GM19025 (cell line): Measurements from ENCODE around the gene MARS1.
"Not testable (repeated sequence)": the region's sequence is repeated elsewhere in the genome, so short reads cannot be mapped to it uniquely, and the experiment has no call there.

ENCODE experiments used
- ATAC-seq: cut with Tn5 transposase; IDR thresholded peaks from one replicate; pipeline ENCODE4 v1.9.1; 2021; ENCODE audit warnings: mild to moderate bottlenecking, low read depth, moderate library complexity; ENCODE audit not compliant: unreplicated experiment

The MARS1 gene

GRCh38 chr12:57487597-57488401 lies at the start of gene MARS1:
Gene MARS1 (plus strand): TSS chr12:57488068. CDS start chr12:57488091, 23 bp downstream.
- ATAC-seq: peak; percentile 99

DNA sequence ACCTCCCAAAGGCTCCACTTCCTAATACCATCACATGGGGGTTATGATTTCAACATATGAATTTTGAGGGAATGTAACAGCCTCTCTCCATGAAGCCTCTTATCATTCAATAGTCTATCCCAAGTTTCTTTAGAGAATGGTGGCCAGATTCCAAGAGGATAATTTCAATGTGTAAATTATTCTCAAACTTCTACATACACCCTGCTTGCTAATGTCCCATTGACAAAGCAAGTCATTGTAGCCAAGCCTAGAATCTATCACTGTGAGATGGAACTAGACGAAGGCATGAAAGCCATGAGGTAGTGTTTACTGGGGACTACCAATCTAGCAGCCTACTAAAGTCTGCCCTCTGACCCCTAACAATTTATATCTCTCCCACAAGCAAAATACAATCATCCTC lies 49.5 kb upstream of the MARS1 start:
- no peak for ATAC-seq

DNA sequence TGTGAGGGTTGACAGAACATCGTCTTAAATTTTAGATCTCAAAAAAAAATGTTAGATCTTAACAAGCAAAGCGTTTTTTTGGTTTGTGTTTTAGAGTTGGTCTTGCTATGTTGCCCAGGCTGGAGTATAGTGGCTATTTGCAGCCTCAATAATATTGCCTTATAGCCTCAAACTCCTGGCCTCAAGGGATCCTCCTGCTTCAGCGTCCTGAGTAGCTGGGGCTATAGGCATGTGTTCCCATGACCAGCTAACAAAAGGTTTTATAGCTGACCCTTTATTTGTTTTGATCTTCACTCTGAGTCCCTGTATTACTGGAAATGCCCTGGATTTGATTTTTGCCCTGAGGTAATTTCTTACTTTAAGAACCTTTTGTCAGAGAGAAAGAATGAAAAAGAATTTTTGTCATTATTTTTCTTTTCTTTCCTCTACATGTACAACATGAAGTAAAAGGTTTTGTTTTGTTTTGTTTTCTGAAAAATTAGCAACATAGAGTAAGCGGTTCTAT lies 48.1 kb upstream of the MARS1 start:
- ATAC-seq: no peak

DNA sequence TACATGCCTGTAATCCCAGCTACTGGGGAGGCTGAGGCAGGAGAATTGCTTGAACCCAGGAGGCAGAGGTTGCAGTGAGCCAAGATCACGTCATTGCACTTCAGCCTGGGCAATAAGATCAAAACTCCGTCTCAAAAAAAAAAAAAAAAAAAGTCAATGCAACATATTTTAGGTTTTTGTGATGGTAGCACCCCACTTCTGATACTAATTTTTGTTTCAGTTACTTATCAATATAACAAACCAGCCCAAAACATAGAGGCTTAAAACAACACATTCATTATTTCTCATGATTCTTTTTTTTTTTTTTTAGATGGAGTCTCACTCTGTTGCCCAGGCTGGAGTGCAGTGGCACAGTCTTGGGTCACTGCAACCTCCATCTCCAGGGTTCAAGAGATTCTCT lies 46.5 kb upstream of the MARS1 start:
- not testable (repeated sequence) for ATAC-seq

DNA sequence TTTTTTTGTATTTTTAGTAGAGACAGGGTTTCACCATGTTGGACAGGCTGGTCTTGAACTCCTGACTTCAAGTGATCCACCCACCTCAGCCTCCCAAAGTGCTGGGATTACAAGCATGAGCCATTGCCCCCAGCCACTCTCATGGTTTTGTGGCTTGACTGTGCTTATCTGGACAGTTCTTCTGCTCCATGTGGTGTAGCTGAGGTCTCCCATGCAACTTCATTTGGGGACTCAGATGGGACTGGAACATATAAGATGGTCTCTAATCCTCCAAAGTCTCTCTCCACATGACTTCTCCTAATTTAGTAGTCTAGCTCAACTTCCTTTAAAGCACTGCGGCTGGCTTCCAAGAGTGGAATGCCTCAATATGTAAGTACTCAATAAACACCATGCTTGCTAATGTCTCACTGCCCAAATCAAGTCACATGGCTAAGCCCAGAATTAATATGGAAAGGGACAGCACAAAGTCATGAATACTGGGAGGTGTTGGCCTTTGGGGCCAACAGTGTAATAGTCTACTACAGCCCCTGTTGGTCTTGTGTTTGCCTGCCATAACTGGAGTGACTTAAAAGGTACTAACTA lies 45.9 kb upstream of the MARS1 start:
- ATAC-seq: no peak

DNA sequence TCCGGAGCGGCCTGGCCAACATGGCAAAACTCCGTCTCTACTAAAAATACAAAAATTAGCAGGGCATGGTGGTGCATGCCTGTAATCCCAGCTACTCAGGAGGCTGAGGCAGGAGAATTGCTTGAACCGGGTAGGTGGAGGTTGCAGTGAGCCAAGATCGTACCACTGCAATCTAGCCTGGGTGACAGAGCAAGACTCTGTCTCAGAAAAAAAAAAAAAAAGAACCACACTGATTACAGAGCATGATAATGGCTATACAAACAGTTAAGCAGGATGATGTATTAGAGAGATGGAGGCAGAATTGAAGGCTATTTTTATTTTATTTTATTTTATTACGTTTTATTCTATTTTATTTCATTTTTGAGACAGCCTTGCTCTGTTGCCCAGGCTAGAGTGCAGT lies 43.5 kb upstream of the MARS1 start:
- ATAC-seq: not testable (repeated sequence)

GRCh38 chr12:57444744-57445143 lies 43.1 kb upstream of the MARS1 start:
- ATAC-seq: no peak

GRCh38 chr12:57446292-57446960 lies 41.4 kb upstream of the MARS1 start:
- ATAC-seq: no peak

GRCh38 chr12:57448669-57449068 lies 39.2 kb upstream of the MARS1 start:
- ATAC-seq: no peak

DNA sequence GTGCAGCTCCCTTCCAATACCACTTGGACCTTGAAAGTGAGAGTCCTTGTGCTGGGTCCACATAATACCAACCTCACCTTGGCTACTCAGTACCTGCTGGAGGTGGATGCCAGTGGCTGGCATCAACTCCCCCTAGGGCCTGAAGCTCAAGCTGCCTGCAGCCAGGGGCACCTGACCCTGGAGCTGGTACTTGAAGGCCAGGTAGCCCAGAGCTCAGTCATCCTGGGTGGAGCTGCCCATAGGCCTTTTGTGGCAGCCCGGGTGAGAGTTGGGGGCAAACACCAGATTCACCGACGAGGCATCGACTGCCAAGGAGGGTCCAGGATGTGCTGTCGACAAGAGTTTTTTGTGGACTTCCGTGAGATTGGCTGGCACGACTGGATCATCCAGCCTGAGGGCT lies 38.5 kb upstream of the MARS1 start:
- no peak for ATAC-seq

DNA sequence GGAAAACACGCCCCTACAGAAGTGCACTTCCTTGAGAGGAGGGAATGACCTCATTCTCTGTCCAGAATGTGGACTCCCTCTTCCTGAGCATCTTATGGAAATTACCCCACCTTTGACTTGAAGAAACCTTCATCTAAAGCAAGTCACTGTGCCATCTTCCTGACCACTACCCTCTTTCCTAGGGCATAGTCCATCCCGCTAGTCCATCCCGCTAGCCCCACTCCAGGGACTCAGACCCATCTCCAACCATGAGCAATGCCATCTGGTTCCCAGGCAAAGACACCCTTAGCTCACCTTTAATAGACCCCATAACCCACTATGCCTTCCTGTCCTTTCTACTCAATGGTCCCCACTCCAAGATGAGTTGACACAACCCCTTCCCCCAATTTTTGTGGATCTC lies 37.8 kb upstream of the MARS1 start:
- ATAC-seq: no peak

DNA sequence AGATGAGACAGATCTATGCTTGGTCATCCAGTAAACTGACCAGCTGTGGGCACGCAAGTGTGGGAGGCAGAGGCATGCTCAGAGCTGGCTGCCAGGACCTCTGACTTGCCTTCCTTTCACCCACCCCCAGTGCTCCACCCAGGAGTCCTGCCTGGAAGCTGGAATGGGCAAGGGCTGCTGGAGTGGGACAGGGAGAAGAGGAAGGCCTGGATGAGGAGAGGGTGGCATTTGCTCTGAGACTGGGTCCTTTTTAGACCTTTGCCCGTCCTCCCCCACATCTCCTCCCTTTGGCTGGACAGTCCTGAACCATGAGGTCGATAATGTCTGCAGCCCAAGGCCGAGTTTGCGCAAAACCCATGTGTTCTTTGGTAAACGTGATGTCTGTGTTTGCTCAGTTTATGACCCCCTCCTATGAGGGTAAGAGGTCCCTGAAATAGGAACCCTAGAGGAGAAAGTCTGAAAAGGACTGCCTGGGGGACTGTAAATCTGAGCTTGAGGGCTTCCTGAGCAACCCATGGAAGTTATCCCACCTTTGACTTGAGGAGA lies 36.6 kb upstream of the MARS1 start:
- ATAC-seq: no peak

DNA sequence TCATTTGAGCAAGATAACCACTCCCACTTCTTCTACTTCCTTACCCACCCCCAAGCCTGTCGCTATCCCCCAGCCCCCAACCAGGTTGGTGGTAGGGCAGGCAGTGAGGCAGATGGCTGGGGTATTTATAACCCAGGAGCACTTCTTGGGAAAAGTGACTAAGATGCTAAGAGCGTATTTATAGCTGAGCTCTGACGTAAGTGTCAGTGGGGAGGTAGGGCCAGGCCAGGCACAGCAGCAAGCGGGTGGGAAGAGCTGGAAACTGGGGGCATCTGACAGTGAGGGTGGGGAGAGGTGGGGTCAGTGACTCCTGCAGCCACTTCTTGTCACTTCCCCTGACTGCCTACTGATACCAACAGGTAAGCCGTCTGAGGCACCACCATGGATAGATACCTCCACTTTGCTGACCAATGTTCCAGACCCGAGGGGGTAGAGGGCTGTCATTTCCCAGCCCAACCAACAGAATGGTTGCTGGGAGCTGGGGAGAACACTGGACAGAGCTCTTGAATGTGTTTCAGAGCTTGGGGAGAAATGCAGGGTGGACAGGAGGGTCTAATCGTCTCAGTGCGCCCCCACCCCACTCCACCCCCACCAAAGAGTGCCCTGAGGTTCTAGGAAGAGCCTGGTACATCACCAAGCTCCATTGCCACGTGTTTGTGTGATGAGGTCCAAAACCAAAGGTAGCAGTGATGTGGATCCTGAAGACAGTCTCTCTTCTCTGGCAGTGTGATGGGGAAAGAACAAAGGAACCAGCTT lies 35.5 kb upstream of the MARS1 start:
- ATAC-seq: no peak

DNA sequence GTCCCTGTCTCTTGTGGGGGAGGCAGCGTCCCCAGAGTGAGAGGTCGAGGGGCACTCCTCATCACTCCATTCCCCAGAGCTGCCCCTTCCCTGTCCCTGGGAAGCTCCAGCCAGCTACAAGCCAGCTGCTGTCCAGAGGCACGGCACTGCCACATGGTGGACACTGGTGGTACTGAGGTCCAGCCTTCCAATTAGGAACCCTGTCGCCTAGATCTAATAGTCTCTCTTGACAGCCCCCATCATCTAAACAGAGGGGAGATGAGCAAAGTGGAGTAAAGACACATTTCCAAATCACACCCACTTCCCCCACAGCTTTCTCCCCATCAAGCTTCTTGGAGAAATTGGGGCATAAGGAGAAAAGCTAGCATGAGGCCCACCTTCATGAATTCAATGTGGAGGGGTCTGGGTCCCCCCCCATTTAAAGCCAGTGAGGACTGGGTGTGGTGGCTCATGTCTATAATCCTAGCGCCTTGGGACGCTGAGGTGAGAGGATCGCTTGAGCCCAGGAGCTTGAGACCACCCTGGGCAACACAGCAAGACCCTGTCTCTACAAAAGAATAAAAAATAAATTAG lies 34.8 kb upstream of the MARS1 start:
- peak; percentile 45 for ATAC-seq

- no peak for ATAC-seq
Observed at GRCh38 chr12:57454213-57454565, 33.7 kb upstream of the MARS1 start.

DNA sequence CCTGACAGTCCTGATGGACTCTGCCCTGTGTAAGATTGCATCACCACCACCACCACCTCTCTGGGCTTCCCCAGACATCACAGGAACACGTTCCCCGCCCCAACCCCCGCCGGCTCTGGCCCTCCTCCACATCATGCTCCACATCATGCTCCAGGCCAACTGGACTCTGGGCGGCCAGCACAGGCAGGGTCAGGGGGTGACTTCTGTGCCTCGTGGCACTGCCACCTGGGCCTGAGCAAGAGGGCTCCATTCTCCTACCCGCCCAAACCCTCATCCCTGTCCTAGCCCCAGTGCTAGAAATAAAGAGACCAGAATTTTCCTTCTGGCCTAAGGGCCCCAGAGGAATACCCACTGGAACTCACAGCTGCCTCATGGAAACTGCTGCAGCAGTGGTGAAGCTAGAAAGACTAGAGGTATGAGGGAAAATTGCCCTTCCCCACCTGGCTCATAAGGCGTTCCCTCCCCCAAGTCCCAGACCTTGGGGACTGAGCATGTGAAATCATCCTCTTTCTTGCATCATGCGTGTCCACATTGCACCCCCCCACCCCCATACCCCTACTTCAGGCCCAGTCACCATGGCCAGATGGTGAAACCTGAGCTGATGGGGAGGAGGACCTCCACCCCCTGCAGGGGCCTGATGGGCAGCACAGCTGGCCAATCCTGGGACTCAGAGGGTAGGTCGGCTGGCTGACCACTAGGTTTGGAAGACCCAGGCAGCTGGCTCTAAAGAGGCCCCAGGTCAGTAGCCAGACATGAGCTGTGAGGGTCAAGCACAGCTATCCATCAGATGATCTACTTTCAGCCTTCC lies 33.1 kb upstream of the MARS1 start, which contains the start of gene INHBE:
Gene INHBE, plus strand, starts transcription at position 742 of the 808 bp plus-strand sequence. CDS start 230 bp downstream, outside the sequence.
- no peak for ATAC-seq

DNA sequence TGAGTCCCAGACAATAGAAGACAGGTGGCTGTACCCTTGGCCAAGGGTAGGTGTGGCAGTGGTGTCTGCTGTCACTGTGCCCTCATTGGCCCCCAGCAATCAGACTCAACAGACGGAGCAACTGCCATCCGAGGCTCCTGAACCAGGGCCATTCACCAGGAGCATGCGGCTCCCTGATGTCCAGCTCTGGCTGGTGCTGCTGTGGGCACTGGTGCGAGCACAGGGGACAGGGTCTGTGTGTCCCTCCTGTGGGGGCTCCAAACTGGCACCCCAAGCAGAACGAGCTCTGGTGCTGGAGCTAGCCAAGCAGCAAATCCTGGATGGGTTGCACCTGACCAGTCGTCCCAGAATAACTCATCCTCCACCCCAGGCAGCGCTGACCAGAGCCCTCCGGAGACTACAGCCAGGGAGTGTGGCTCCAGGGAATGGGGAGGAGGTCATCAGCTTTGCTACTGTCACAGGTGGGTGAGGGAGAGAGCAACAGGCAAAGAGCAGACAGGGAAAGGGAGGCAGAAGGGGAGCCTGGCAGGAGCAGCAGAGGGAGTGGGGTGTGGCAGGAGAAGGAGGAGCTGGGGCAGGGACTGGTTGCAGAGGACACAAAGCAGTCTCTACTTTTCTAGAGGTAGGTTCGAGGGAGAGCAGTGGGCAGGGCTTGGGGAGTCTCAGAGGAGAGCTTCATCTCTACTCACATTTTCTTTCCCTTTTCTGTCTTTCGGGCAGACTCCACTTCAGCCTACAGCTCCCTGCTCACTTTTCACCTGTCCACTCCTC lies 32.3 kb upstream of the MARS1 start:
- no peak for ATAC-seq

DNA sequence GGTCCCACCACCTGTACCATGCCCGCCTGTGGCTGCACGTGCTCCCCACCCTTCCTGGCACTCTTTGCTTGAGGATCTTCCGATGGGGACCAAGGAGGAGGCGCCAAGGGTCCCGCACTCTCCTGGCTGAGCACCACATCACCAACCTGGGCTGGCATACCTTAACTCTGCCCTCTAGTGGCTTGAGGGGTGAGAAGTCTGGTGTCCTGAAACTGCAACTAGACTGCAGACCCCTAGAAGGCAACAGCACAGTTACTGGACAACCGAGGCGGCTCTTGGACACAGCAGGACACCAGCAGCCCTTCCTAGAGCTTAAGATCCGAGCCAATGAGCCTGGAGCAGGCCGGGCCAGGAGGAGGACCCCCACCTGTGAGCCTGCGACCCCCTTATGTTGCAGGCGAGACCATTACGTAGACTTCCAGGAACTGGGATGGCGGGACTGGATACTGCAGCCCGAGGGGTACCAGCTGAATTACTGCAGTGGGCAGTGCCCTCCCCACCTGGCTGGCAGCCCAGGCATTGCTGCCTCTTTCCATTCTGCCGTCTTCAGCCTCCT lies 31.6 kb upstream of the MARS1 start:
- ATAC-seq: peak; percentile 28
